Cortex of kidney (tissue), 1 donor: ENCODE data around the gene ANKRD63.

Source experiments
- DNase-seq: peaks from one replicate; lab custom pipeline; 2025; lab: John Stamatoyannopoulos, UW

Gene ANKRD63

GRCh38 chr15:40282869-40283614 lies at the start of gene ANKRD63:
ANKRD63 (minus strand) TSS chr15:40283064; CDS start chr15:40282586, 478 bp downstream.
- DNase-seq, result no peak

GRCh38 chr15:40332113-40332781 lies 49.4 kb upstream of the ANKRD63 start:
- no peak for DNase-seq

GRCh38 chr15:40331637-40332036 lies 48.8 kb upstream of the ANKRD63 start:
- no peak for DNase-seq

GRCh38 chr15:40331026-40331425 lies 48.2 kb upstream of the ANKRD63 start:
- no peak for DNase-seq

GRCh38 chr15:40330368-40330836 lies 47.5 kb upstream of the ANKRD63 start:
- no peak for DNase-seq

- DNase-seq, result no peak
These were observed 46.9 kb upstream of the ANKRD63 start for GRCh38 chr15:40329804-40330203.

- DNase-seq, result no peak
These were observed 45.9 kb upstream of the ANKRD63 start for GRCh38 chr15:40328751-40329150.

GRCh38 chr15:40328176-40328575 lies 45.3 kb upstream of the ANKRD63 start:
- no peak for DNase-seq

- no peak for DNase-seq
These were observed 44.6 kb upstream of the ANKRD63 start for GRCh38 chr15:40327457-40327856.

- no peak for DNase-seq
These were observed 42.8 kb upstream of the ANKRD63 start for GRCh38 chr15:40325700-40326099.

- no peak for DNase-seq
These were observed 42.3 kb upstream of the ANKRD63 start for GRCh38 chr15:40325188-40325587.

GRCh38 chr15:40323953-40324937 lies 41.4 kb upstream of the ANKRD63 start:
- no peak for DNase-seq

- no peak for DNase-seq
These were observed 40.5 kb upstream of the ANKRD63 start, which contains the start of gene INAFM2 for GRCh38 chr15:40323239-40323952. INAFM2 (plus strand) TSS chr15:40323692; CDS start chr15:40324056, 364 bp downstream.

GRCh38 chr15:40322531-40323238 lies 39.8 kb upstream of the ANKRD63 start:
- DNase-seq, result no peak

- DNase-seq, result no peak
These were observed 38.1 kb upstream of the ANKRD63 start for GRCh38 chr15:40320931-40321371.

- no peak for DNase-seq
These were observed 37.5 kb upstream of the ANKRD63 start for GRCh38 chr15:40320409-40320808.

GRCh38 chr15:40317580-40317979 lies 34.7 kb upstream of the ANKRD63 start:
- DNase-seq, result no peak

GRCh38 chr15:40316931-40317330 lies 34.1 kb upstream of the ANKRD63 start:
- no peak for DNase-seq

- no peak for DNase-seq
These were observed 31.9 kb upstream of the ANKRD63 start for GRCh38 chr15:40314723-40315276.
